D721Med (cell line): Measurements from ENCODE around the gene TMEM132A.

Experiments
- DNase-seq: peaks from one replicate; pipeline ENCODE4 v3.0.0; 2011; ENCODE audit warnings: low spot score; ENCODE audit not compliant: insufficient read length
- FAIRE-seq: peaks from 2 replicates; lab custom pipeline; 2011; peaks lifted over from hg19 to GRCh38; lab: Jason Lieb, UNC
- TF ChIP-seq, protein P1 (sequence below): IDR thresholded peaks from 2 replicates; pipeline ENCODE4 v1.5.1; 2012; ENCODE audit warnings: mild to moderate bottlenecking, control low read depth; ENCODE audit not compliant: insufficient read depth; ENCODE audit errors: missing control alignments

Gene TMEM132A

DNA sequence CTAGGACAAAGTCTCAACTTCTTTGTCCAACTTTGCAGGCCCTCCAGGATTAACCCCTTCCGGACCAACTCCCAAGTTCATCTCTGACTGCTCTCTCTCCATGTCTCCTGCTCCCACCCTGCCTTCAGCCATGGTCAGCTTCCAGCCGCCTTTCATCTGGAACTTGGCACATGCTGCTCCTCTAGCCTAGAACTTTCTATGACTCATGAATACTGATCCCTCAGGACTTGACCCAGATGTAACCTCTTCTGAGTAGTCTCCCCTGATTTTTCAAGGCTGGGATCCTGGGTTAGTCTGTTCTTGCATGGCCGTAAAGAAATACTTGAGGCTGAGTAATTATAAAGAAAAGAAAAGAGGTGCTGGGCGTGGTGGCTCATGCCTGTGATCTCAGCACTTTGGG is 32.9 kb downstream of the TMEM132A start:
- FAIRE-seq (no peak), DNase-seq (no peak)
- TF ChIP-seq, protein P1, sequence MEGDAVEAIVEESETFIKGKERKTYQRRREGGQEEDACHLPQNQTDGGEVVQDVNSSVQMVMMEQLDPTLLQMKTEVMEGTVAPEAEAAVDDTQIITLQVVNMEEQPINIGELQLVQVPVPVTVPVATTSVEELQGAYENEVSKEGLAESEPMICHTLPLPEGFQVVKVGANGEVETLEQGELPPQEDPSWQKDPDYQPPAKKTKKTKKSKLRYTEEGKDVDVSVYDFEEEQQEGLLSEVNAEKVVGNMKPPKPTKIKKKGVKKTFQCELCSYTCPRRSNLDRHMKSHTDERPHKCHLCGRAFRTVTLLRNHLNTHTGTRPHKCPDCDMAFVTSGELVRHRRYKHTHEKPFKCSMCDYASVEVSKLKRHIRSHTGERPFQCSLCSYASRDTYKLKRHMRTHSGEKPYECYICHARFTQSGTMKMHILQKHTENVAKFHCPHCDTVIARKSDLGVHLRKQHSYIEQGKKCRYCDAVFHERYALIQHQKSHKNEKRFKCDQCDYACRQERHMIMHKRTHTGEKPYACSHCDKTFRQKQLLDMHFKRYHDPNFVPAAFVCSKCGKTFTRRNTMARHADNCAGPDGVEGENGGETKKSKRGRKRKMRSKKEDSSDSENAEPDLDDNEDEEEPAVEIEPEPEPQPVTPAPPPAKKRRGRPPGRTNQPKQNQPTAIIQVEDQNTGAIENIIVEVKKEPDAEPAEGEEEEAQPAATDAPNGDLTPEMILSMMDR: no peak

DNA sequence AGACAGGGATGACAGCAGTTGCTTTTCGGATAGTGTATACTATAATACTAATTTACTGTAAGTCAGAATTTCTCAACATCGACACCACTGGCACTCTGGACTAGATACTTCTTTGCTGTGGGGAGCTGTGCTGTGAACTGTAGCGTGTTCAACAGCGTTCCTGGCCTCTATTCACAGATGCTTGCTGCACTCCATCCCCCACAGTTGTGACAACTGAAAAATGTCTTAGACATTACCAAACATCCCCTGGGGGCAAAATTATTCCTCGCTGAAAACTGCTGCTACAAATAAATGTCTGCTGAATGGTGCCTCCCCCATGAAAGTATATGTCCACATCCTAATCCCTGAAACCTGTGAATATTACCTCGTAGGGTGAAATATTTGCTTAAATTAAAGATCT is 35.2 kb downstream of the TMEM132A start:
- TF ChIP-seq, protein P1: no peak
- FAIRE-seq (no peak), DNase-seq (no peak)

DNA sequence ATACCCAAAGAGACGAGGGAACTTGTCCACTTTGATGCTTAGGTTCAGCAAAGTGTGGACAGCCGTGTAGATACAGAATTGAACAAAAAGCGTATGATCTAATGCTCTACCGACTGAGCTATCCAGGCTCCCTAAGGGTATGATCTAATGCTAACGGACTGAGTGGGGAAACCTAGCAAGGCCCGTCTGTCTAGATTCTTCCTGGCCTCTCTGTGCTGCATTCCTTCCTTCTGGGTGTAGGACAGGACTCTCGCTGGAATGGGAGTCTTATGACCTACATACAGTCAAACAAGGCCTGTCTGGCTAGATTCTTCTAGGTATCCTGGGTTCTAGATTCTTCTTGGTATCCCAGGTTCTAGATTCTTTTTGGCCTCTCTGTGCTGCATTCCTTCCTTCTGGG is 36.1 kb downstream of the TMEM132A start:
- DNase-seq: no peak
- TF ChIP-seq, protein P1: no peak

DNA sequence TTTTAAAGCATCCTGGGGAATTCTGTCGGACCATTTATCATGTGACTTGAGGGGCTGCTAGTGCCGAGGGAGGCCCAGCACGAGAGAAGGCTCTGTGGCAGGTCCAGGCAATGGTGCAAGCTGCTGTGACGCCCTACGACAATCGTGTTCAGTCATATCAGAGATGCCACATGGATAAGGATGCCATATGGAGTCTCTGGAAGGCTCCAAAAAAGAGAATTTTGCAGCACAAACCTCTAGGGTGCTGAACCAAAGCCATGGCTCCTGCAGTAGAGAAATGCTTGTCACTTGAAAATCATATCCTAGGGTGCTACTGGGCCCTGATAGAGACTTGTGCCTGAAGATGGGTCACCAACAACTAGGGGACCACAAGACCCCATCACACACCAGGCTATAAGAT is 40.5 kb downstream of the TMEM132A start:
- DNase-seq: no peak
- FAIRE-seq: no peak
- TF ChIP-seq, protein P1: no peak

More for the DNA sequence above, 36.1 kb downstream of the TMEM132A start:
- FAIRE-seq: no peak

DNA sequence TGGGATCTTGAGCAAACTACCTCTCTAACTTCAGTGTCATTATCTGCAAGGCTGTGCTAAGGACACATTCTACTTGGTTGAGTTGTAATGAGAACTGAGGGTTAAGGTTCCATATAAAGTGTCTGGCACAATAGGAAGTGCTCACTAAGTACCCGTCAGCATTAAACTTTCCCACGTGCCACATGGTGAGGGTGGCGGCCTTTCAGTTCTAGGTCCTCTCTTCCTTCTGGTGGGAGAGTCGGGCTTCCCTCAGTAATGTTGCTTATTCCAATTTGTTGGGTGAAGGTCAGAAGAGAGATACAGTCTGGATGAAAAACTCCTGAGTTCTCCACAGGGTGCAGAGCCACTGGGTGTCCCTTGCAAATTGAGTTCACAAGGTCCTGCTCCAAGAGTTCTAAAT is 42.6 kb downstream of the TMEM132A start:
- TF ChIP-seq, protein P1: no peak
- DNase-seq: no peak
- FAIRE-seq: no peak

DNA sequence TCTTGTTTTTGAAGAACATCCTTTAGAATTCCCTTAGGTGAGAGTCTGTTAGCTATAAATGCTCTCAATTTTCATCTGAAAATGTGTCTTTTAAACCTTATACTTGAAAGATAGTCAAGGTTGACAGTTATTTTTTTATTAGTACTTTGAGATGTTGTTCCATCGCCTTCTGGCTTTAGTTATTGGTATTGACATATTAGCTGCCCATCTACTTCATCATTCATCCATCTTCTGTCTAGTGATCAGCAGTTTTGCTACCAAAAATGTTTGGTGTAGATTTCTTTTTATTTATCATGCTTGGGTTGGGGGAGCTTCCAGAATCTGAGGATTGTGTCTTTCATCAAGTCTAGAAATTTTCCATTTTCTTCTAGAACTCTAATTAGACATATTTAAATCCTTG is 44.0 kb downstream of the TMEM132A start:
- no peak for DNase-seq
- FAIRE-seq: no peak
- TF ChIP-seq, protein P1: no peak

DNA sequence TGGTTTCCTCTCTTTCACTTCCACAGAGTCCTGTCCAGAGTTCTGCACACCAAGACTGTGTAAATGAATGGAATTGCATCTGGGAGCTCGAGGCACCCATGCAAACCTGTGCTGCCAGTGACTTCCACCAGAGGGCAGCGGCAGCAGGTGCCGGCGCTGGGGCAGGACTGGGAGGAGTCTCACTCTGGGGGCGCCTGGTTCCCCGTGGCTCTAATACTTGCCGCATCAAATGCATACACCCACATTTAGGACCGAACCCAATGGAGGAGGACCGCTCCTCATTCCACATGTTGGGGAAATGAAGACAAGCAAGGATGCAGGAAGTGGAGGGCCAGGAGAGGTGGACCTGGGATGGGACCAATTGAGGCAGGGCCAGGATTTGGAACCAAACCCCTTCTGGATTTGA is 46.1 kb downstream of the TMEM132A start:
- no peak for DNase-seq
- TF ChIP-seq, protein P1: peak; percentile 61
- no peak for FAIRE-seq
